ENCODE results near the gene BORCS5.

DNA sequence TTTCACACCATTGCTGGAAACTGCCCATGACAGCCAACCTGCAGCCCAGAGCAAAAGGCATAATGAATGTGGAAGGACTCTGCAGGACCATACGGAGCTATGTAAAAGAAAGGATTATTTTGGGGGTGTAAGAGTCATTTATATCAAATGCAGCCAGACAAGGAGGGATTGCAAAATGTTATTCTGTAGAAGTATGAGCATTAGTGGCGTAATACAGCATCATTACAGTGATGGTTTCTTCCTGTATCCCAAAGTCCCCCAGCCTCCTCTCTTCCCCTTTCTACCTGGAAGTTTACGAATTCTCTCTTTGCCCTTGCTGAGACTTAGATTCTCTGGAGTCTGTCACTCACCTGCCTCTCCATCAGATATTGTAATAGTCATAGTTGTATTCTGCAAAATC, 89.9 kb downstream of the BORCS5 start:
- TF ChIP-seq, protein P1, sequence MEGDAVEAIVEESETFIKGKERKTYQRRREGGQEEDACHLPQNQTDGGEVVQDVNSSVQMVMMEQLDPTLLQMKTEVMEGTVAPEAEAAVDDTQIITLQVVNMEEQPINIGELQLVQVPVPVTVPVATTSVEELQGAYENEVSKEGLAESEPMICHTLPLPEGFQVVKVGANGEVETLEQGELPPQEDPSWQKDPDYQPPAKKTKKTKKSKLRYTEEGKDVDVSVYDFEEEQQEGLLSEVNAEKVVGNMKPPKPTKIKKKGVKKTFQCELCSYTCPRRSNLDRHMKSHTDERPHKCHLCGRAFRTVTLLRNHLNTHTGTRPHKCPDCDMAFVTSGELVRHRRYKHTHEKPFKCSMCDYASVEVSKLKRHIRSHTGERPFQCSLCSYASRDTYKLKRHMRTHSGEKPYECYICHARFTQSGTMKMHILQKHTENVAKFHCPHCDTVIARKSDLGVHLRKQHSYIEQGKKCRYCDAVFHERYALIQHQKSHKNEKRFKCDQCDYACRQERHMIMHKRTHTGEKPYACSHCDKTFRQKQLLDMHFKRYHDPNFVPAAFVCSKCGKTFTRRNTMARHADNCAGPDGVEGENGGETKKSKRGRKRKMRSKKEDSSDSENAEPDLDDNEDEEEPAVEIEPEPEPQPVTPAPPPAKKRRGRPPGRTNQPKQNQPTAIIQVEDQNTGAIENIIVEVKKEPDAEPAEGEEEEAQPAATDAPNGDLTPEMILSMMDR (IDR thresholded peaks at IDR 0.05; ENCODE audit: insufficient read depth, low read length, poor library complexity, severe bottlenecking) = no peak
- no peak for TF ChIP-seq EZH2phosphoT487 (conservative IDR thresholded peaks at IDR 0.05; ENCODE audit: low read length)
